LoVo (cell line): ENCODE measurements around the gene SCAPER.

Experiments used
- DNase-seq: peaks from one replicate; pipeline ENCODE4 v3.0.0-alpha.2; 2016; ENCODE audit warnings: low spot score

Gene SCAPER, protein sequence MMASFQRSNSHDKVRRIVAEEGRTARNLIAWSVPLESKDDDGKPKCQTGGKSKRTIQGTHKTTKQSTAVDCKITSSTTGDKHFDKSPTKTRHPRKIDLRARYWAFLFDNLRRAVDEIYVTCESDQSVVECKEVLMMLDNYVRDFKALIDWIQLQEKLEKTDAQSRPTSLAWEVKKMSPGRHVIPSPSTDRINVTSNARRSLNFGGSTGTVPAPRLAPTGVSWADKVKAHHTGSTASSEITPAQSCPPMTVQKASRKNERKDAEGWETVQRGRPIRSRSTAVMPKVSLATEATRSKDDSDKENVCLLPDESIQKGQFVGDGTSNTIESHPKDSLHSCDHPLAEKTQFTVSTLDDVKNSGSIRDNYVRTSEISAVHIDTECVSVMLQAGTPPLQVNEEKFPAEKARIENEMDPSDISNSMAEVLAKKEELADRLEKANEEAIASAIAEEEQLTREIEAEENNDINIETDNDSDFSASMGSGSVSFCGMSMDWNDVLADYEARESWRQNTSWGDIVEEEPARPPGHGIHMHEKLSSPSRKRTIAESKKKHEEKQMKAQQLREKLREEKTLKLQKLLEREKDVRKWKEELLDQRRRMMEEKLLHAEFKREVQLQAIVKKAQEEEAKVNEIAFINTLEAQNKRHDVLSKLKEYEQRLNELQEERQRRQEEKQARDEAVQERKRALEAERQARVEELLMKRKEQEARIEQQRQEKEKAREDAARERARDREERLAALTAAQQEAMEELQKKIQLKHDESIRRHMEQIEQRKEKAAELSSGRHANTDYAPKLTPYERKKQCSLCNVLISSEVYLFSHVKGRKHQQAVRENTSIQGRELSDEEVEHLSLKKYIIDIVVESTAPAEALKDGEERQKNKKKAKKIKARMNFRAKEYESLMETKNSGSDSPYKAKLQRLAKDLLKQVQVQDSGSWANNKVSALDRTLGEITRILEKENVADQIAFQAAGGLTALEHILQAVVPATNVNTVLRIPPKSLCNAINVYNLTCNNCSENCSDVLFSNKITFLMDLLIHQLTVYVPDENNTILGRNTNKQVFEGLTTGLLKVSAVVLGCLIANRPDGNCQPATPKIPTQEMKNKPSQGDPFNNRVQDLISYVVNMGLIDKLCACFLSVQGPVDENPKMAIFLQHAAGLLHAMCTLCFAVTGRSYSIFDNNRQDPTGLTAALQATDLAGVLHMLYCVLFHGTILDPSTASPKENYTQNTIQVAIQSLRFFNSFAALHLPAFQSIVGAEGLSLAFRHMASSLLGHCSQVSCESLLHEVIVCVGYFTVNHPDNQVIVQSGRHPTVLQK (N-terminal part only)

DNA sequence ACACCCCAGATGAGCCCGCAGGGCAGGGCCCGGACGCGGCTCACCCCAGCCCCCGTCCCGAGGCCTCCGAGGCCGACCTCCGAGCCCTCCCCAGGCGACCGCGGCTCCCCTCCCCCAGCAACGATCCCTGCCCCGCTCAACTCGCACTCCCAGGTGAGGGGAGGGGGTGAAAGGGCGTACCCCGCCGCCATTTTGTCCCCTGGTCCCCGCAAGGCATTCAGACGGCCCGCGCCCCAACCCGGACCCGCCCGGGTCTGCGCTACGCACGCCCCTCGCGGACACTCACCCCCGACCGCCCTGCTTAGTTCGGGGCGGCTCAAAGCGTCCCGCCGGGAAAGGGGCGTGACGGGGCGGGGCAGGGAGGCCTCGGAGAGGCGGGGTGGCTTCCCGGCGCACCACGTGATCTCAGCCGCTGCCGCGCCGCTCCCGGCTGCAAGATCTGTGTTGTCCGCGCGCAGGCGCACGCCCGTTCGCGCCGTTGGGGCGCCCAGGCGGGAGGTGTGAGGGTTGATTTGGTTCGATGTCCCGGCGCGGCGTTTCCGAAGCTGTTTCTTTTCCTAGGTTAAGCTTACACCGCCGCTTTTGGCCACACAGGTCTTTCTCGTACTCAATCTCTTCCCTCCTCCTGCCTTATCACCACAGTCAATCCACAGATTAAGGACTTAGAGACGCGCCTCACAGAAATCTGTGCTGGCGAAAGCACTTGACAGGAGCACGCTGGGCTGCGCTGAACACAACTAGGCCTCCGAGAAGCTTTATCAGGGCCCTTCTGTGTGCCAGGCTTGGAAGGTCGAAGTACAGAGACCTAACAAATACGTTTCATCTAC, at the start of gene SCAPER:
Gene SCAPER (minus strand): TSS at position 328 of the 827 bp plus-strand sequence. CDS start 21,523 bp downstream, outside the sequence.
- DNase-seq = peak; percentile 95

DNA sequence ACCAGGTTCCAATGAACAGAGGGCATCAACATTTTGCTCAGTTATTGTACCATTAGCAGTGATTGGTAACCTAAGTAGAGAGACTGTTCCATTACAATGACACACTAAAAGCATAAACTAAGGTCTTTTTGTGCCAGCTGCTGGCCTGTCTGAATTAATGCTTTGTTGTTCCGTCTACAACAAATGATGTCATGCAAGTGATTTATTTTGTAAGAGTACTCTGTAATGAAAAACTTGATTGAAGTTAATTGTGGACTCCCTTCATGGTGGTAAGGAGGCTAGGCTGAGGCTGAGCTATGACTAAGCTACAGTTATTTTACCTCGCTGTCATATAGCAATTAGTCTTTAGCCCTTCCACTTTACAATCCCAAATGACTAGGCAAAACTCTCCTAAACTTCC, 49.6 kb upstream of the SCAPER start:
- no peak for DNase-seq

DNA sequence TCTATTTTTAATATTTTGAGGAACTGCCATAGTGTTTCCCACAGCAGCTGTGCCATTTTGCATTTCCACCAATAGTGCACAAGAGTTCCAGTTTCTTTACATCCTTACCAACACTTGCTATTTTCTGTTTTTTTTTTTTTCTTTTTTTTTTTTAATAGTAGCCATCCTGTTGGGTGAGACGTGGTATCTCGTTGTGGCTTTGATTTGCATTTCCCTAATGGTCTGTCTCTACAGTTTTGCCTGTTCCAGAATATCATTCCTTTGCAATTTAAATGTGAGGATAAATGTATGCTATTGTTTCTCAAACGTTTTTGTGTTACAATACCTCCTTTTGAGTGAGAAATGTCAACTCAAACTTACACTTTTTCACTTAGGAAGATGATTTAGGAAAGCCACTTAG, 48.8 kb upstream of the SCAPER start:
- no peak for DNase-seq

DNA sequence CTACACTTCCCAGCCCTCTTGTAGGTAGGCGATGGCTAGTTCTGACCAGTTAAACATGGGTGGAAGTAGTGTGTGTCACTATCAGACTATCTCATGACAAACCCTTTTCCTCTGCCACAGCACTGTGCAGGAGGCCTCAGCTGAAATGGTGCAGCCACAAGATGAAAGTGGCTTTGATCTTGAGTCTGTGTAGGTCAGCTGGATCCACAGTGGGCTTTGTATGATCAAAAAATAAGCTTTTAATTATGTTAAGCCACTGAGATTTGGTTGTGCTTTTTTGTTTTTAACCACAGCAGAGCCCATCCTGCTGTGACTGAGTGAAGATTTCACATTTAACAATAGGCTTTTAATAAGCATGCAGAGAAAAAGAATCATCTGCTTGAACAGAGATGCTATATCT, 46.1 kb upstream of the SCAPER start:
- no peak for DNase-seq

DNA sequence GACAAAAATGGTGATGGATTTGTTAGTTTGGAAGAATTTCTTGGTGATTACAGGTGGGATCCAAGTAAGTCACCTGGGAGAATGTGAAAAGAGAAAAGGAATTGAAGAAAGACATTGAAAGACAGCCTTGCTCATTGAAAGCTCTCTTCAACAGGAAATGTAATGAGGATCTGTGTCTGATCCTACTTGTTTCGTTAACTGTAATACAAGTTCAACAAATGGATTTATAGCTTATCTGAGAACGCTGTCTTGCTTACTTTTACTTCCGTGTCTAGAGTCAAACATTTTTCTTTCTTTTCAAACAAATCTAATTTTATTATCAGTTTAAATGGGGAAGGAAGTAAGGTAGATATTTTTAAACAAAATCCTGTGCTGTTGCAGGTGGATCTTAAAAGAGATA, 42.3 kb upstream of the SCAPER start:
- no peak for DNase-seq

DNA sequence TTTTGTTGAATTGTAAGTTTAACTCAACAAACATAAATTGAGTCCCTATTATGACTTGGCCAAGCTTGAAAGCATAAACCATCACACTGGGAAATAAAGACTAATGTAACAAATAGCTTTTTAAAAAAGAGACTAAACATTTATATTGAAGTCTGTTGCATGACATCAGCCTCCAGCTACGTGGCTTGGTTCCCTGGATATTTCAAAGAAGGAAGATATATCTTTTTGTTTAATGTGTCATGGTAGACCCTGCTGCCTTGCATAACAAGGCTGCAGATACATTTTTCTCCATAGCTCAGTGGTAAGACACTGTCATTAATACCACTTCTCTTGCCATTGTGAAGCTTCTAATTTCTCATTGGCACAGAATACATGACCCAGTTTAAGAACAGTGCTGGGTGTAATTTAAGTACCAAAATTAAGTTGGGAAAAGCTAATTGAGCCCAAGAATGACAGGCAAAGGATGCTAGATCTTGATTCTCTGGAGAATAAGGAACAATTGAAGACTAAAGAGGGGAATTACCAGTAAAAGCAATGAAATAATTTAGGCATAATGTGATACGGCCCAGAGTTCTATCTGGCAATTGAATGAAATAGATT, 40.5 kb upstream of the SCAPER start:
- no peak for DNase-seq

DNA sequence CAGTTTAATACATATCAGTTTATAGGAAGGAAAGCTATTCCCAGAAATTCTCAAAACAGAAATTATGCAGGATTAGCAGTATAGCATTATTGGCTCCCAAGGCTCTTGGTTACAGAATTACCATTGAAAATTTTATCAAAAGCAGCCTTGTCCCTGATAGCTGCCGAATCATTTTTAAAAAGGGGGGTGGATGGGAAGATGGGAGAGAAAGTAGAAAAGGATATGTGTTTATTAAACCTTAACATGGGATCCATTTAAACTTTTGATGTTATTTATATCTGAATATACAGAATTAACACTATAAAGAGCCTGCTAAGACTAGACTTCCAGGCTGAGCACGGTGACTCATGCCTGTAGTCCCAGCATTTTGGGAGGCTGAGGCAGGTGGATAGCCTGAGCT, 37.2 kb upstream of the SCAPER start:
- DNase-seq = no peak

DNA sequence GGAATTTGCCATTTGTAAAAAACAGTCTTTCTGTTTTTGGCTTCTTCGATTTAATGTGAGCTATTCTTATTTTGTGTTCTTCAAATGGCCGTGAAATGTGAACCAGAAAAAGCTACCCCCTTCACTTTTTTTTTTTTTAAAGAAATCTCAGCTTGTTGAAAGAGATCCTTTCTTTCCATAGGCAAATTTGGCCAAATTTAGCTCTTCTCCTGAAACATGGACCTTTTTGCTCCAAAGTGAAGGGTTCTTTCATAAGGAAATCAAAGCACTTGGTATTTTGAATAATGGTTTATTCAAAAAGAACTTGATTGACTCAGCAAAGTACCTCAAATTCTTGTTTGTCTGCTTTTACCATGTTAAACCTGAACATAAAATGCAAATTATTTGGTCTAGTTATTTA, 36.5 kb upstream of the SCAPER start:
- DNase-seq = no peak

DNA sequence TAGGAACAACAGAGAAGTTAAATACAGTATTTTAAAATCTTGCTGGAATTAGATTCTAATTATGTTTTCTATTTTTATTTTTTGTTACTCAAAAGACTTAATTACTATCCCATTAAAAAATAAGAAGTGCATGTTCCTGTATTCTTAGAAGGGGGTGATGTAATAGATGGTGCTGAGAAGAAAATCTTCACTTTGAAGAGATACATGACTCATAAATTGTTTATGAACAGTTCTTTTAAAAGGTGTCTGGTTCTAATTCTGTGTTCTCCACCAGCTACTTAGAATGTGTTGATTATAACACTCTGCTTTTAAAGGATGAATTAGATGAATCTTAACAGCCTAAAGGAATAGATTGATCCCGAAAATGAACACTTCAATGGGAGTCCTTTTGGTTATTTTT, 34.6 kb upstream of the SCAPER start:
- DNase-seq = no peak

DNA sequence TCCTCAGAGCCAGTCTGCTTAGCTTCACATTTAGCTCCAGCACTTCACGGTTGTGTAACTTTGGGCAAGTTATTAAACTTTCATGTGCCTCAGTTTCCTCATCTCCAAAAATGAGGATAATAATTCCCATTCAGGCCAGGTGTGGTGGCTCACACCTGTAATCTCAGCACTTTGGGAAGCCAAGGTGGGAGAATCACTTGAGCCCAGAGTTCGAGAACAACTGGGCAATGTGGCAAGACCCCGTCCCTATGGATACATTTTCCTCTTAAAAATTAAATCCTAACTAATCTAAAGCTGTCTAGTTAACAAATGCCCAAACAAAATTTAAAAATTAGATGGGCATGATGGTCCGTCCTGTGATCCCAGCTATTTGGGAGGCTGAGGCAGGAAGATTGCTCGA, 33.6 kb upstream of the SCAPER start:
- no peak for DNase-seq

DNA sequence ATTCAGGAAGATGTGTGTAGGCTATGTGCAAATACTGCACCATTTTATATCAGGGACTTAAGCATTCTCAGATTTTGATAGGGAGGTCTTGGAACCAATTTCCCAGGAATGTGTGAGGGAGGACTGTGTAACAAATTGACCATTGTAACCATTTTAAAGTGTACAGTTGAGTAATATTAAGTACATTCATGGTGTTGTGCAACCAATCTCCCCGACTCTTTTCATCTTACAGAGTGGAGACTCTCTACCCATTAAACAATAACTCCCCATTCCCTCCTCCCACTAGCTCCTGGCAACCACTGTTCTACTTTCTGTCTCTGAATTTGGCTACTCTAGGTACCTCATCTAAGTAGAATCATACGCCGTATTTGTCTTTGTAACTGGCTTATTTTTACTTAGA, 31.5 kb upstream of the SCAPER start:
- no peak for DNase-seq

DNA sequence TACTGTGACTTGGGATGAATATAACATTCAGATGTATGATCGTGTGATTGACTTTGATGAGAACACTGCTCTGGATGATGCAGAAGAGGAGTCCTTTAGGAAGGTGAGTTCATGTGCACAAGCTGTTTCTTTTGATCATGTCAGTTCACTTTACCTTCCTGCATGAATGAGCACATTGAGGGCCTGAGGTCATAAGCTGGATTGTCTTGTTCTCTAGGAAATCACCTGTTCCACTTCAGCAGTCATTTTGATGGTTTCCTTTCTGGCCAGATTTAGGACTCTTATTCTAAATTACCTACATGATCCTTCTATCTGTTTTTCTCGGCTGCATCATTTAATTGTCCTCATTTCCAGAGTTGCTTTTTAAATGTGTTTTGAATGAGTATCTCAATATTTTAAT, 30.5 kb upstream of the SCAPER start:
- DNase-seq = no peak

DNA sequence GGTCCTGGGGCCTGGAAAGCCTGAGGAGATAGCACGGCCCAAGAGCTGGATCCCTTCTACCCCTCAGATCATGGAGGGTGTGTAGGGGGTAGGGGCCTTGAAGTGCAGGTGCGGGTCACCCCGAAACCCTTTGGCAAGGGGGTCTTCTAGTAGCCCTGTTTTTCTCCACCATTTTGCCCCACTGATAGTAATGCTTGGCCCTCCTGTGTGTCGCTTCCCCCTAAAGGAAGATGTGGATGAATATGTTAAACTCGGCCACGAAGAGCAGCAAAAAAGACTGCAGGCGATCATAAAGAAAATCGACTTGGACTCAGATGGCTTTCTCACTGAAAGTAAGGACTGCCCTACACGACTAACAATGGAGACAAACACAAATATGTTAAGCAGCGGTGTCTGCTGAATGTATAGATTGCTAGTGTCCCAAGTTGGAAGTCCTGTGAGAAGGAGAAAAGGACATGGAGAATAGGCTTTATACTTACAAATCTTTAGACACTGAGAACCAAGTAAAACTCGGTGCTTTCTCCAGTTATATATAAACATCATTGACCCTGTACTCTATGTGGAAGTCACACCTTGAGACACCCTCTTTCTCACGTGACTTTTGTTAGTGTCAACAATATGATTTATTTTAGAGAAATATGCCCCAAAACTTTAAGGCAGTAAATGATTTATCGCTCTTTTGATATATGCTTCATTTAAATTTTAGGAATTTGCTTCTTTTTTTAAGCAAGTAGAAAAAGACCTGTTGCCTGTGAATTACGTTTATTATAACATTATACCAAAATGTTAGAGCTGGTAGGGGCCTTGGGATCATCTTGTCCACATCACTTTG, 27.2 kb upstream of the SCAPER start:
- DNase-seq = peak; percentile 14

DNA sequence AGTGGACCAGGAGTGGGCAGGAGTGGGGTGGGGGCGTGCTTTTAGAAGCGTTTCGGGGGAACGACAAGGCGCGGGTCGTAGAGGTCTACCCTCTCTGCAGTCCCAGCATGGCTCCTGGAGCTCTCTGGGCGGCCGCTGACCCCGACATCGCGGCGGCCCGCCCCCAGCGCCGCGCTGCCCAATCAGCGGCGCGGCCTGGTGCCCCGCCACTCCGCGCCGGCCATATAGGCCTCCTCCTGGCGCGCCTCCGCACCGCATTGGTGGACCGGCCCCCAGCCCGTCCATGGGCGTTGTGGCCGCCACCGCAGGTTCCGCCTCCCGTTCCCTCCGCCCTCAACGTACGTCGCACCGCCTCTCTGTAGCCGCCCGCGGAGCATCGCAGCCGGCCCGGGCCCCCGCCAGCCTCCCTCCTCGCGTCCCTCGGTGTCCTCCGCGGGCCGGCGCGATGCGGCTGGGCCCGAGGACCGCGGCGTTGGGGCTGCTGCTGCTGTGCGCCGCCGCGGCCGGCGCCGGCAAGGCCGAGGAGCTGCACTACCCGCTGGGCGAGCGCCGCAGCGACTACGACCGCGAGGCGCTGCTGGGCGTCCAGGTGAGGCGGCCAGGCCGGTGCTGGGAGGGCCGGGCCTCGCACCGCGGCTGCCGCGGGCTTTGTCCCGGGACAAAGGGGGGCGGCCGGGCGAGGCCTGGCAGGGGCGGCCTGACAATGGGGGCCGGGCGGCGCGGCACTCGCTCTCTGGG, 26.4 kb upstream of the SCAPER start, which contains the start of gene RCN2:
Gene RCN2 (plus strand): TSS at position 353 of the 738 bp plus-strand sequence. CDS start 93 bp downstream, at position 446.
- DNase-seq = peak; percentile 98

DNA sequence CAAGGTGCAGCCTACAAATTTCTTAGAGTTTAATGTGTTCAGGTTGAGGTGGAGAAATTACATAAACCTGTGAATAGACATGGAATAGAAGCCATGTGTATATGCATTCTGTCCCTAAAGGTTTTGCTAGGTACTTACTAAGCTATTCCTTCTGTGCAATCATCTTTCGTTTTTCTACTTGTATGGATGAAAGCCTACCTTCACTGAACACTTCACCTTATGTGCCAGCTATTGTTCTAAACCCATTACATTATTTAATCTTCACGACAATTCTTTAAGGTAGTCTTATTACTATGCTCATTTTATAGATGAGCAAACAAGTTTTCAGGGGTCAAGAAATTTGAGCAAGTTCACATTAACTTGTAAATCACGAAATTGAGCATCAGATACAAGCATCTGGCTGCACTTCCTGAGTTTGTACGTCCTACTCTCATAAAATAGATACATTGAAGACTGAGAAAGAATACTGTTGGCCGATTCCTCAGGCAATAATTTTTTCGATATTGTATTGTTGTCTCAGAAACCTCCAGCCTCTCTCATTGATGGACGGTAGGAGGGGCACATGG, 25.8 kb upstream of the SCAPER start:
- DNase-seq = no peak

DNA sequence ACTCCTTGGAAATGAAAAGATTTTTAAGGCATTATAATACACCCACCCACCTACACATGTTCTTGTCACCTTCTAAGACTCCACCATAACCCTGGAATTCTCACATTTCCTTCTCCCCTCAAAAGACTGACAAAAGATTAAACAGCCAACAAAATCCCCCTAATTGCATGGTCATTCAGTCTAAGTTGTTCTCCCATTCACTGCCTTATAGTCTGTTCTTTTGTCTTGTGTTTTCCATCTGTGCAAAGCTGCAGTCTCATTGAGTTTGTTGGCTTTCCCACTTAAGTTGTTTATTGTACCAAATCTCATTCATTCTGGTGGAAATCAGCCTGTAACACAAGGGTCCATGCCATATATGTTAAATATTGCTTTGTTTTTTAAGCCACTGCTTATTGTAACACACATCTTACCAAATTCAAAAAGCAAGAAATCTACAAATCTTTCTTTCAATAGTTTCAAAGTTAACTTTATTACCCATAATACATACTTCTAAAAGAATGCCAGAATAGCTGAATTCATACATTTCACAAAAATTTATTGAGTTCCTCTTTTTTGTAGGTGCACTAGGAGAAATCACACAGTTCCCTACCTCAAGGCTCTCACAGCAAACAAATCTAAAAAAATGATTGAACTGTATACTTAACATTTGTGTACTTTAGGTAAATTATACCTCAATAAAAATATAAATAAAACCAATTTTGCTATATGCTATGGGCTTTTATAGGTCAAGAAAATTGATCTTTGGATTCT, 24.0 kb upstream of the SCAPER start:
- no peak for DNase-seq

DNA sequence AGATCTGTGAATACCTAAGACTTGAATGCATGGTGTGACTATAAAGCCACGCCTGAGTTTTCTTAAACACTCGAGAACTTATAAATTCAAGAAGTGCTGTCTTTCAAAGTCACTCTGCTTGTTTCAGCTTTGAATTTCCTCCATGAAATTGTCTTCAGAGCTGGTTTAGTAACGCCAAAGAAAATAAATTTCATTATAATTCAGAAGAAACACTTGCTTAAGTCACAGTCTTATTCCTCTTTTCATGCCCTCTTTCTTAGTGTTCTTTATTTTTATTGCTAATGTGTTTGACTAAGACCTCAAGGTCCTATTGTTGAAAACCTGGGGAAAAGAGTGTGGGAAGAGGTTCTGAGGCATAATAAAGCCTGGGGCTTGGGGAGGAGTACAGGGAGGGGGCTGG, 23.1 kb upstream of the SCAPER start:
- DNase-seq = no peak

DNA sequence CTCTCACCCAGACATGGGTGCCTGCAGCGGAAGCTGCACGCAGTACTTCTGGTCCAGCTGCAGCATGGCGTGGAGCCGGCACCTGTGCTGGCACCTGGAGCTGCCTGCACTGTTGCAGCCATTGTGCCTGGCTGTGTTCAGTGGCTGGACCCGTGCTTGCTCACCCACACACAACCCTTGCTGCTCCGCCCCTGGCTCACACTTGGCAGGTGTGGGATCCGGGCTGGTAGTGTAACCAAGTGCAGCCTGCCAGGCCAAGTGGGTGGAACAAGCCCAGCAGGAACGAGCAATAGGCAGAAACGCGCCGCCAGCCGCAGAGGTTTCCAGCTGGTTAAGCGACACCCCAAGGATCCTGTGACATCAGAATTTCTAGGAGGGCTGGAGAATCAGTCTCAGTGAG, 11.2 kb upstream of the SCAPER start:
- no peak for DNase-seq
